Measurements from ENCODE around the gene CHAD. TPM values are rescaled to one million over a fixed set of nuclear protein-coding genes. Genes with fewer than 3 reads are reported as not detected.

CHAD gene
- total and polyA plus RNA-seq, 2 of the 13 experiments (the other 11 are each of a cell fraction or from before 2014, with no cell fraction given): 1.4 TPM; not detected in 1

- TF ChIP-seq GABPB1 (CRISPR knock-in tag; IDR thresholded peaks at IDR 0.05): peak; percentile 73; the same call in 1 of the 2 replicates
- no peak for TF ChIP-seq ZNF260 (CRISPR knock-in tag; IDR thresholded peaks at IDR 0.05; ENCODE audit: borderline replicate concordance, low read depth)
- TF ChIP-seq LCORL (IDR thresholded peaks at IDR 0.05): peak; percentile 42; the same call in 1 of the 2 replicates
- TF ChIP-seq LCORL (CRISPR knock-in tag; IDR thresholded peaks at IDR 0.05): peak; percentile 37
- TF ChIP-seq ZNF451 (CRISPR knock-in tag; IDR thresholded peaks at IDR 0.05): peak; percentile 5; the same call in 1 of the 2 replicates
- TF ChIP-seq BCL6 (CRISPR knock-in tag; IDR thresholded peaks at IDR 0.05): peak; percentile 72
- TF ChIP-seq ZSCAN29 (CRISPR knock-in tag; conservative IDR thresholded peaks at IDR 0.05): no peak
- no peak for TF ChIP-seq HOXD1 (CRISPR knock-in tag; IDR thresholded peaks at IDR 0.05)
- no peak for TF ChIP-seq ZNF740 (CRISPR knock-in tag; IDR thresholded peaks at IDR 0.05)
- TF ChIP-seq KAT7 (CRISPR knock-in tag; IDR thresholded peaks at IDR 0.05; ENCODE audit: borderline replicate concordance): no peak
- TF ChIP-seq ZNF639 (CRISPR knock-in tag; conservative IDR thresholded peaks at IDR 0.05): peak; percentile 32; the same call in 1 of the 2 replicates
- no peak for TF ChIP-seq RFX1 (IDR thresholded peaks at IDR 0.05)
- TF ChIP-seq ZNF225 (CRISPR knock-in tag; IDR thresholded peaks at IDR 0.05): no peak
- TF ChIP-seq TAF15 (IDR thresholded peaks at IDR 0.05; ENCODE audit: low read depth, low read length, poor library complexity, severe bottlenecking): peak; percentile 52
- TF ChIP-seq GPBP1L1 (CRISPR knock-in tag; IDR thresholded peaks at IDR 0.05): no peak
- no peak for TF ChIP-seq ZBTB33 (CRISPR knock-in tag; IDR thresholded peaks at IDR 0.05)
- 0 out of 2 replicates have a peak, but pooled peaks have one; percentile 15 for TF ChIP-seq ZBTB34 (CRISPR knock-in tag; IDR thresholded peaks at IDR 0.05)
- TF ChIP-seq MYC (CRISPR knock-in tag; IDR thresholded peaks at IDR 0.05; ENCODE audit: borderline replicate concordance): peak; percentile 75; the same call in 1 of the 2 replicates
- no peak for TF ChIP-seq BRD4 (CRISPR knock-in tag; IDR thresholded peaks at IDR 0.05)
- TF ChIP-seq ZBTB38 (CRISPR knock-in tag; IDR thresholded peaks at IDR 0.05): no peak
- TF ChIP-seq ZNF547 (CRISPR knock-in tag; IDR thresholded peaks at IDR 0.05): no peak
- TF ChIP-seq SMARCE1 (IDR thresholded peaks at IDR 0.05; ENCODE audit: borderline replicate concordance): no peak
- TF ChIP-seq ZNF235 (CRISPR knock-in tag; IDR thresholded peaks at IDR 0.05; ENCODE audit: borderline replicate concordance): no peak
- no peak for TF ChIP-seq GTF3A (CRISPR knock-in tag; conservative IDR thresholded peaks at IDR 0.05)
- peak; percentile 63; the same call in 1 of the 2 replicates for TF ChIP-seq ZNF501 (CRISPR knock-in tag; IDR thresholded peaks at IDR 0.05)
Observed at GRCh38 chr17:50425682-50426471, 42.8 kb downstream of the CHAD start, which contains the start of gene ACSF2 (continued).
